Stimulated activated CD4-positive, alpha-beta T cell treated with anti-CD3 and anti-CD28 coated beads, Interleukin-2, amount 100 ng/mL, for 24 hours (primary cell): ENCODE data around the gene METTL2B.
"Not testable (repeated sequence)": the region's sequence is repeated elsewhere in the genome, so short reads cannot be mapped to it uniquely, and the experiment has no call there.

Source experiments
- DNase-seq, 2 donors: peaks; one replicate each; pipeline ENCODE4 v3.0.0-alpha.2; 2020

METTL2B gene

DNA sequence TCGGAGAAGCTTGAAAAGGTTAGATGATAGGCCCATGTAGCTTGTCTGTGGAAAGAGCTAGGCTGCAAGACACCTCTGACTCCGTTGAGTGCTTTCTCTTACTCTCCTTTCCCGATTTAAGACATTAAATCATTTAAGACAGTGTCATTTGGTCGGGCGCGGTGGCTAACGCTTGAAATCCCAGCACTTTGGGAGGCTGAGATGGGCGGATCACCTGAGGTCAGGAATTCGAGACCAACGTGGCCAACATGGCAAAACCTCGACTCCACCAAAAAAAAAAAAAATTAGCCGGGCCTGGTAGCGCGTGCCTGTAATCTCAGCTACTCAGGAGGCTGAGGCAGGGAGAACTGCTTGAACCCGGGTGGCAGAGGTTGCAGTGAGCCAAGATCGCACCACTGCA, 52.6 kb downstream of the METTL2B start:
- DNase-seq, result not testable (repeated sequence)

DNA sequence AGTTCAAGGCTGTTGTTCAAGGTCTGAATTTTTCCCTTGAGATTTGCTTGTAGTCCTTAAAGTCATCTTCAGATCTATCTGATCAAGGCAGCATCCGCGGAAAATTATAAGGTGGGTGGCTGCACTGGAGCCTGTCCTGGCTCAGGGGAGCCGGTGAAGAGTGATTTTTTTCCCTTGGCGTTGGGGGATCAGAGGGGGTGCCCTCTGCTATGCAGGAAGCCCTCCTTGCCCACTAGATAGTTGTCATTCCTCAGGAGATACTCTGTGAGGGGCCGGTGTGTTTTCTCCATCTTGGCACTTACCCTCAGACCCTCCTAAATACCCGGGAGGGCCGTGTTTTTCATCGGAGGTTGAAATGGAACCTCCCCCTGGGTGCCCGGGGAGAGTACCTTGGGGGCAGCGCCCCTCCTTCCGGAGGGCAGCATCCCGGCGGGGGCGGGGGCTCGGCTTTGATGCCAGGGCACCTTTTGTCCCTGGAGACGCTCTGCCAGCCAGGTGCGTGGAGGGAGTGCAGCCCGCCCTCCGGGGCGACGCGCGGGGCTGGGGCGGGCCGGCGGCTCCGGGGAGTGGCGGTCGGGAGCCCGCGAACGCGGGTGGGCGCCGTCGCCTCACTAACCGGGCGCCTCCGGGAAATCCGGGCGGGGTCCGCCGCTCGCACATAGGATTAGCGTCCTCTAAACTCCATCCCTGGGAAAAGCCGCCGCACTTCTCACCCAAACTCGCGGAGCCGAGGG, 53.7 kb downstream of the METTL2B start:
- peak; percentile 45 to 48 for DNase-seq

DNA sequence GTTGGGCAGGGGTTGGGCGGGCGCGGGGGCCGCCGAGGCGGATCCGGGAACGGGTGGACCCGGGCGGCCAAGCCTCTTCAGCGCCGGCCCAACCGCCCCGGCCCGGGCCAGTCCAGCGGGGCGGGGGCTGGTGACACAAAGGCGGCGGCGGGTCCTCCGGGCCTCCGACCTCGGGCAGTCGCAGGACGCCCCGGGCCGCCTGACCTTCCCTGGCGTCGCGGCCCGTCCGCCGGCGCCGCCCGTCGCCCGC, 54.2 kb downstream of the METTL2B start:
- DNase-seq, result no peak

DNA sequence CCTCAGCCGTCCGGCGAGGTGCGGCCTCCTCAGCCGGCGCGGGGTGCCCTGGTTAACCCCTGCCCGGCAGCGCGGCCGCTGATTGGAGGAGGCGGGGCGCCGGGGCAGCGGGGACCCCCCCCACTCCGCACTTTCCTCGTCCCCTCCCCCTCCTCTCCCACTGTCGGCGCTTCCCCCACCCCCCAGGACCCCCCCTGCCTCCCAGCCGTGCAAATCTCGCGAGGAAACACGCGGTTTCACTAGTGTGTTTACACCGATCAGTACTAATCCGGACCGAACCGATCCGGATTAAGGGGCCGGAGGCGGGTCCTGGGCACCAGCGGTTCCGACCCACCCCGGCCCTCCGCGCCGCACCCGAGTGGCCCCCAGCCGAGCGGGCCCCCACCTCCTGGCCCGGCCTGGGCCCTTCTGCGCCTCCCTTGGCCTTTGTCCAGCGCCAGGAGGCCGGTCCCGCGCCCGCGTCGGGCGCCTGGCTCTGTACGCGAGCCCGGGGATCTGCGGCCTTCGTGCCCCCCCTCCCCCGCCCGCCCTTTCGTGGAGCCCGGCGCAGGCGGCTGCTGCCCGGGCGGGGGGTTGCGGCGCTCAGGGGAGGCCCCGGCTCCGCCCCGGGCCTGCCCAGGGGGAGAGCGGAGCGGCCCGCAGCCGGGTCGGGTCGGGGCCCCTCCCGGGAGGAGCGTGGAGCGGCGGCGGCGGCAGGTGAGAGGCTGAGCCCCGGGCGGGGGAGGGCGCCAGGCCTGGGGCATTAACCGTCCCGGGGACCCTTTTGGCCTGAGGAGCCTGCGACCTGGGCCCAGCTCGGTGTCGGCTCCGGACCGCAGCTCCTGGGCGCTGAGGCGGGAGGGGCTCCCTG, 54.8 kb downstream of the METTL2B start:
- peak; percentile 68 to 83 for DNase-seq

DNA sequence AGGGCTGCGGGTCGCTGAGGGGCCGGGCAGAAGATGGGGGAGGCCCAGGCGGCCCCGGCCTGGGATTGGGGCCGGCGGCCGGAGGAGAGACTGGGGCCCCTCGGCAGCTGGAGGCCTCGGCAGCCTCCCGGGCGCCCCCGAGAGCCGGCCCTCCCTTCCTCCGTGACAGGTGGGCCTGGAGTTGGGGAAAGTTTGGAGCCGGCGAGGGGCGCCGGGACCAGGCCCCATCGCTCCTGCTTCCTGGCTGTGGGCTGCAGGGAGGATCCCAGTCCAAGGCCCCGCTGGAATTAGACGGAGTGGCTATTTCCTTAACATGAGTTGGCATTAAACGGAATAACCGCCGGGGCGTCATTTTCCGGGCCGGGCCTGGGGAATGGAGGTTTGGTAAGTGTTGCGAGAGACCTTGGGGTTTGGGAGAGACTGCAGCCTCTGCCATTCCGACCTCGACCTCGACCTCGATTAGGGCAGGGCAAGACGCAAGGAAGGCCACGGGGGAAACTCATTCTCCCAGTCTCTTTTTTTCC, 55.5 kb downstream of the METTL2B start:
- peak; percentile 46 to 51 for DNase-seq

GRCh38 chr7:128532956-128533355, 56.4 kb downstream of the METTL2B start:
- DNase-seq, result not testable (repeated sequence)

GRCh38 chr7:128537410-128537809, 60.9 kb downstream of the METTL2B start:
- DNase-seq, result not testable (repeated sequence)

DNA sequence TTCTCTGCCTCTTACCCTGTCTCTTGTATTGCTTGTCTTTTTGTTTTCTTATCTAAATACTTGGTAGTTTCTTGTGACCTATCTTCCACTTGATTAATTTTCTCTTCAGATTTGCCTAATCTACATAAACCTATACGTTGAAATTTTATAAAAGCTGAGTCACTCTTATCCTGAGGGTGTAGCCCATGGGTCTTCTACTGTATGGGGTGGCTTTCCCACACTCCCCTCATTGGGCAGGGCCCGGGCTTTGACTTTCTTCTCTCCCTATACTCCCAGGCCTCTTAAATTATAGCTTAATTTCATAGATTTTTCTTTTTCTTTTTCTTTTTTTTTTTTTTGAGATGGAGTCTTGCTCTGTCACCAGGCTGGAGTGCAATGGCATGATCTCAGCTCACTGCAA, 66.0 kb downstream of the METTL2B start:
- DNase-seq, result not testable (repeated sequence)

DNA sequence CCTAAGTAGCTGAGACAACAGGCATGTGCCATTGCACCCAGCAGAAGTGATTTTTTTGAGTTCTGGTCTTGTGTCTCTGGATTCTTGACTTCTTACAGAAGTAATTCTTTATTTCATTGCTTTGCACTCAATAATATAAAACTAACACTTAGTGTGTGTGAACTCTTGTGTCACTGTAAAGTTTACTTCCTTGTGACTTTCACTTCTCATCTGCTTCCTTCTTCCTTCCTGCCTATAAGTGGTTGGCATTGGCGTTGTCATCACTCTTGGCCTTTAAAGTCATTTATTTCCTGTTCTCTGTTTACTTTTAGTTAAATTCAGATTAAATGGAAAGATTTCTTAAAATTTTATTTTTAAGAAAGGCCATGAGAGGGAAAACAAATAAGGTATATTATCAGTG, 66.8 kb downstream of the METTL2B start:
- DNase-seq, result not testable (repeated sequence)

DNA sequence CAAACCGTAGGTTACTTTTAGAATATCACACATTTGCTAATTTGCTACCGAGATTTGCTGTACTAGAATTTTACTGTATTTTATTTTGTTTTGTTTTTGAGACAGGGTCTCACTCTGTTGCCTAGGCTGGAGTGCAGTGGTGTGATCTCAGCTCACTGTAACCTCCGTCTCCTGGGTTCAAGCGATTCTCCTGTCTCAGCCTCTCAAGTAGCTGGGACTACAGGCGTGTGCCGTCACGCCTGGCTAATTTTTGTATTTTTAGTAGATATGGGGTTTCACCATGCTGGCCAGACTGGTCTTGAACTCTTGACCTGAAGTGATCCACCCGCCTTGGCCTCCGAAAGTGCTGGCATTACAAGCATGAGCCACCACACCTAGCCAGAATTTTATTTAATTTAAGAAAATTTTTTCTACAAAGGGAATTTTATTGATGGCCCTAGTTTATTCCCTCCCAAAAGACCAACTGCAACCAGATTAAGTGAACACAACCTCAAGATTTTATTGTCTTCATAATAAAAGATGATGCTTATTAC, 69.8 kb downstream of the METTL2B start:
- not testable (repeated sequence) for DNase-seq

- DNase-seq, result no peak
These were observed 74.4 kb downstream of the METTL2B start for GRCh38 chr7:128550920-128551319.

- not testable (repeated sequence) for DNase-seq
These were observed 77.8 kb downstream of the METTL2B start for GRCh38 chr7:128554394-128554793.
